Measurements from ENCODE around the gene TOP1. TPM values are rescaled to one million over a fixed set of nuclear protein-coding genes. Genes with fewer than 3 reads are reported as not detected.

The TOP1 gene
- total RNA-seq, 3 donors from 2014 or later (not counting 1 experiment from before 2014, with no cell fraction given): 32.2 to 36.3 (median 36.3) TPM

GRCh38 chr20:41054847-41055230 is 26.2 kb downstream of the TOP1 start:
- Histone ChIP-seq H3K27ac (ENCODE audit: low read length) (no peak overlapping the region), H3K9me3 (ENCODE audit: control insufficient read depth, insufficient read depth, low read length) (no peaks in the 10 kb centered on the region), H3K36me3 (ENCODE audit: control insufficient read depth, insufficient read depth, low read length) (no peaks in the 10 kb centered on the region), H3K27me3 (ENCODE audit: control insufficient read depth, insufficient read depth, low read length) (no peaks in the 10 kb centered on the region), H3K4me1 (ENCODE audit: control insufficient read depth, insufficient read depth, low read length) (peaks cover 13% of the 10 kb centered on the region), H3K4me3 (ENCODE audit: low read length) (no peak overlapping the region)
- H3K27ac Mint-ChIP-seq: no peak overlapping the region
- 100% methylated on average over 1 of the region's 2 CpGs for WGBS (ENCODE audit: insufficient coverage)
- ATAC-seq (no peak), DNase-seq (no peak)
- no peak overlapping the region for H3K4me3 Mint-ChIP-seq
- H3K9me3 Mint-ChIP-seq: no peaks in the 10 kb centered on the region
- intact Hi-C loops (cut with micrococcal nuclease): no loop called here
- peaks cover 73 to 74% of the 10 kb centered on the region in 2 donors for H3K4me1 Mint-ChIP-seq
- no peaks in the 10 kb centered on the region for H3K36me3 Mint-ChIP-seq
- no peak for TF ChIP-seq CTCF (IDR thresholded peaks at IDR 0.05)
- H3K27me3 Mint-ChIP-seq (ENCODE audit: low read depth in 2 of 2): no peaks in the 10 kb centered on the region

GRCh38 chr20:41055679-41056078 is 27.1 kb downstream of the TOP1 start:
- H3K36me3 Mint-ChIP-seq: no peaks in the 10 kb centered on the region
- no peaks in the 10 kb centered on the region for H3K36me3 ChIP-seq (ENCODE audit: control insufficient read depth, insufficient read depth, low read length)
- 100% methylated on average over 1 of the region's 1 CpG for WGBS (ENCODE audit: insufficient coverage)
- no peaks in the 10 kb centered on the region for H3K9me3 Mint-ChIP-seq
- intact Hi-C loops (cut with micrococcal nuclease): no loop called here
- peaks cover 7% of the 10 kb centered on the region for H3K4me1 ChIP-seq (ENCODE audit: control insufficient read depth, insufficient read depth, low read length)
- H3K4me3 Mint-ChIP-seq: no peak overlapping the region
- H3K27ac ChIP-seq (ENCODE audit: low read length): no peak overlapping the region
- no peak overlapping the region for H3K27ac Mint-ChIP-seq
- no peak for TF ChIP-seq CTCF (IDR thresholded peaks at IDR 0.05)
- no peaks in the 10 kb centered on the region for H3K27me3 Mint-ChIP-seq (ENCODE audit: low read depth in 2 of 2)
- DNase-seq (no peak), ATAC-seq (no peak)
- H3K9me3 ChIP-seq (ENCODE audit: control insufficient read depth, insufficient read depth, low read length): no peaks in the 10 kb centered on the region
- H3K4me1 Mint-ChIP-seq: peaks cover 65% of the 10 kb centered on the region in 2 donors
- no peak overlapping the region for H3K4me3 ChIP-seq (ENCODE audit: low read length)
- no peaks in the 10 kb centered on the region for H3K27me3 ChIP-seq (ENCODE audit: control insufficient read depth, insufficient read depth, low read length)

GRCh38 chr20:41057999-41058673 is 29.5 kb downstream of the TOP1 start:
- ATAC-seq: no peak
- H3K27me3 Mint-ChIP-seq (ENCODE audit: low read depth in 2 of 2): no peaks in the 10 kb centered on the region

More at GRCh38 chr20:41057999-41058673, 29.5 kb downstream of the TOP1 start:
- peaks cover 15% of the 10 kb centered on the region for H3K36me3 ChIP-seq (ENCODE audit: control insufficient read depth, insufficient read depth, low read length)
- no peaks in the 10 kb centered on the region for H3K9me3 Mint-ChIP-seq
- no peaks in the 10 kb centered on the region for H3K27me3 ChIP-seq (ENCODE audit: control insufficient read depth, insufficient read depth, low read length)
- H3K4me3 ChIP-seq (ENCODE audit: low read length): no peak overlapping the region
- DNase-seq: no peak
- intact Hi-C loops (cut with micrococcal nuclease): no loop called here
- H3K27ac Mint-ChIP-seq: no peak overlapping the region
- H3K27ac ChIP-seq (ENCODE audit: low read length): no peak overlapping the region
- 100% methylated on average over 1 of the region's 3 CpGs for WGBS (ENCODE audit: insufficient coverage)
- TF ChIP-seq CTCF (IDR thresholded peaks at IDR 0.05): no peak
- H3K9me3 ChIP-seq (ENCODE audit: control insufficient read depth, insufficient read depth, low read length): no peaks in the 10 kb centered on the region
- peaks cover 45 to 50% of the 10 kb centered on the region in 2 donors for H3K4me1 Mint-ChIP-seq
- no peaks in the 10 kb centered on the region for H3K36me3 Mint-ChIP-seq
- no peaks in the 10 kb centered on the region for H3K4me1 ChIP-seq (ENCODE audit: control insufficient read depth, insufficient read depth, low read length)
- no peak overlapping the region for H3K4me3 Mint-ChIP-seq
